ENCODE results near the gene SGSM1.

The SGSM1 gene

DNA sequence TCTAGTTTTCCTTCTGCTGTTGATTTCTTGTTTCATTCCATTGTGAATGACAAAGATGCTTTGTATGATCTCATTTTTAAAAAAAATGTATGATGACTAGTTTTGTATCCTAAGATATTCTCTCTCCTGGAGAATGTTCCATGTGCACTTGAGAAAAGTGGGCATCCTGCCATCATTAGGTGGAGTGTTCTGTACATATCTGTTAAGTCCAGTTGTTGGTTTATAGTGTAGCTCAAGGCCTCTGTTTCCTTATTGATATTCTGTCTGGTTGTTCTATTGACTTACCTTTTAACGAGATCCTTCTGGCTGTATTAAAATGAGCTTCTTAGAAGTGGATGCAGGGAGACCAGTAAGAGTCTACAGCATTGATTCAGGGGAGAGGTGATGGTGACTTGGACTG lies 35.2 kb downstream of the SGSM1 start:
- H3K4me3 ChIP-seq (ENCODE audit: low read length) = no peak overlapping the region
- TF ChIP-seq, protein P1, sequence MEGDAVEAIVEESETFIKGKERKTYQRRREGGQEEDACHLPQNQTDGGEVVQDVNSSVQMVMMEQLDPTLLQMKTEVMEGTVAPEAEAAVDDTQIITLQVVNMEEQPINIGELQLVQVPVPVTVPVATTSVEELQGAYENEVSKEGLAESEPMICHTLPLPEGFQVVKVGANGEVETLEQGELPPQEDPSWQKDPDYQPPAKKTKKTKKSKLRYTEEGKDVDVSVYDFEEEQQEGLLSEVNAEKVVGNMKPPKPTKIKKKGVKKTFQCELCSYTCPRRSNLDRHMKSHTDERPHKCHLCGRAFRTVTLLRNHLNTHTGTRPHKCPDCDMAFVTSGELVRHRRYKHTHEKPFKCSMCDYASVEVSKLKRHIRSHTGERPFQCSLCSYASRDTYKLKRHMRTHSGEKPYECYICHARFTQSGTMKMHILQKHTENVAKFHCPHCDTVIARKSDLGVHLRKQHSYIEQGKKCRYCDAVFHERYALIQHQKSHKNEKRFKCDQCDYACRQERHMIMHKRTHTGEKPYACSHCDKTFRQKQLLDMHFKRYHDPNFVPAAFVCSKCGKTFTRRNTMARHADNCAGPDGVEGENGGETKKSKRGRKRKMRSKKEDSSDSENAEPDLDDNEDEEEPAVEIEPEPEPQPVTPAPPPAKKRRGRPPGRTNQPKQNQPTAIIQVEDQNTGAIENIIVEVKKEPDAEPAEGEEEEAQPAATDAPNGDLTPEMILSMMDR (IDR thresholded peaks at IDR 0.05; ENCODE audit: insufficient read depth, low read depth, low read length, missing control alignments) = no peak
- no peak for DNase-seq (ENCODE audit: low read depth)

DNA sequence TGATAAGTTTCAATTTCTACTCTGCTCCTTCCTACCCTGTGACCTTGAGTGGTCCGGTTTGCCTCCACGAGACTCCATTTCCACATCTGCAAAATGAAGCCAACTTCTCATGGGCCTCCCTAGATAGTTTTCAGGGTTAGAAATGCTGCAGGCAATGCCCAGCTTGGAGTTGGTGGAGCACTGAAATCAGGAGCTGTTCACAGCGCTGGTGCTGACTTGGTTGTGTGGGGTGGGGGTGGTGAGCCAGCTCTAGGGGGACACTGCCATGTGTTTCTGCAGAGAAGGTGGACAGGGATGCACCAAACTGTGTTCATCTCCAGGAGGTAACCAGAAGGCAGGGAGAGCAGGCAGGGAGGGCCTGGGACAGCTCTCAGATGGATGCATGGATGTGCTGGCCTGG lies 37.0 kb downstream of the SGSM1 start:
- H3K4me3 ChIP-seq (ENCODE audit: low read length) = no peak overlapping the region
- no peak for DNase-seq (ENCODE audit: low read depth)
- TF ChIP-seq, protein P1 (IDR thresholded peaks at IDR 0.05; ENCODE audit: insufficient read depth, low read depth, low read length, missing control alignments) = no peak

DNA sequence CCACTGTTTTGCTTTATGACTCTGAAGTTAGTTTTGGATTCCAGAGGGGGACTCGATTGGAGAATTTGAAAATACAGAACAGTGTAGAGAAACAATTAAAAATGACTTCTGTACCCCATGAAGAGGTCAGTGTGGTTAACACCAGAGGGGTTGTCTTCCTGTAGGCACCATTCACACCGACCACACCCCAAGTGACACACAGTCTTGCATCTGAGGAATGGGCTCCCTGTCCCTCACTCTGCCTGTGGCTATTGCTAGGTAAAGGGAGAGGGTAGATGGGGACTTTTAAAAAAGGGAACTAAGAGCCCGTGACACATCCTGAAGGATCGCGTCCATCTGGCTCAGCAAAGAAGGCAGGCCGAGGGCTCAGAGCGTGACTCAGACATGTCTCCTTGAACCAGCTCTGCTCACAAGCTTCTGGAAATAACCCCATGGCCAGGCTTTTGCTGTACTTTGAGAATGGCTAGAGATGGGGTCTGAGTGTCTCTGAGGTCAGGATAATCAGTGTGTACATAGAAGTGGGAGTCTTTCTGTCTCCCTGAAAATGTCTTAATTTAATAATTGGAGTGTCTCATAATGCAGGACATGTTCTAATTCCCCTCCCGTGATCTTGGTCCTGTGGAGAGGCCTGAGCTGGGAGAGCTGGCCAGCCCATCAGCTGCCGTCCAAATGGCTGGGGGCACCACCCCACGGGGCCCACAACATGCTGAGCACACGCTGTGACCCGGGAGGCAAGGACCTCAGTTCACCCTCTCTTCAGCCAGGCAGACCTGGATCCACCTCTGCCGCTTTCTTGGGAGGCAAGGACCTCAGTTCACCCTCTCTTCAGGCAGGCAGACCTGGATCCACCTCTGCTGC lies 39.3 kb downstream of the SGSM1 start:
- no peak overlapping the region for H3K4me3 ChIP-seq (ENCODE audit: low read length)
- TF ChIP-seq, protein P1 (IDR thresholded peaks at IDR 0.05; ENCODE audit: insufficient read depth, low read depth, low read length, missing control alignments) = no peak
- DNase-seq (ENCODE audit: low read depth) = no peak

DNA sequence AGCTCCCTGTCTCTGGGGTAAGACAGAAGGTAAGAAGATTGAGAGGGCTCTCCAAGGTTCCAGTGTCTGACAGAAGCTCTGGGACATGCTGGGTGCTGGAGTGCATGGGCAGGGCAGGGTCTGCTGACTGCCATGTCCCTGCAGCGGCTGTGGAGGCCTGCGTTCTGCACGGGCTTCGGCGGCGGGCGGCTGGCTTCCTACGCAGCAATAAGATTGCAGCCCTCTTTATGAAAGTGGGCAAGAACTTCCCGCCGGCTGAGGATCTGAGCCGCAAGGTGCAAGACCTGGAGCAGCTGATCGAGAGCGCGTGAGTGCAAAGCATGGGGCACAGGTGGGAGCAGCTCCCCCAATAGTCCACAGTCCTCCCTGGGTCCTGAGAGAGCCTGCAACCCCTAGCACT lies 41.5 kb downstream of the SGSM1 start:
- TF ChIP-seq, protein P1 (IDR thresholded peaks at IDR 0.05; ENCODE audit: insufficient read depth, low read depth, low read length, missing control alignments) = no peak
- DNase-seq (ENCODE audit: low read depth) = no peak
- H3K4me3 ChIP-seq (ENCODE audit: low read length) = no peak overlapping the region

DNA sequence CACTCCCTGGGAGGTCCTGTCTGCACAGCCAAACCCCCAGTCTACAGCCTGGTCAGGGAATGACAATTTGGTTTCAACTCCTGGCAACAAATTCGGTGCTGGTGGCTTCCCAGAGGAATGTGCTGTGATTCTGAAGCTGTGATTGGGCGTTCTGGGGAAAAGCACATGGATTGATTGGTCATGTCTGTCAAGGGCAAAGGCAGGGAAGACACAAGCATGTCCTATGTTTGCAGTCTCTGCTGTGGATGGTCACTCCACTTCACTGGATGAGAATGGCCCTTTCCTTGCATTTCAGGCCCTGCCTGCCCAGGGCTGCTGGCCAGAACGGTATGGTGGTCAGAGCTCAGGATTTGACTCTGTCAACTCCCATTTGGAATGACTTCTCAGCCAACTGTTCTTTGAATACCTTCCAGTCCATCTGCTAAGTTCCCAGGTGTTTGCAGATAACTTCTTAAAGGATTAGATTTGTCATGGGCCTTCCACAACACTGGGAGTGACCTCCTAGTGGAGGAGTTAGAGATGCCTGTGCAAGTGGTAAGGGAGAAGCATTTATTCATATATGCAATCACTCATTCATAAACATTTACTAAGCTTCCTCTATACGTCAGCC lies 42.7 kb downstream of the SGSM1 start:
- DNase-seq (ENCODE audit: low read depth) = no peak
- TF ChIP-seq, protein P1 (IDR thresholded peaks at IDR 0.05; ENCODE audit: insufficient read depth, low read depth, low read length, missing control alignments) = no peak
- H3K4me3 ChIP-seq (ENCODE audit: low read length) = no peak overlapping the region

DNA sequence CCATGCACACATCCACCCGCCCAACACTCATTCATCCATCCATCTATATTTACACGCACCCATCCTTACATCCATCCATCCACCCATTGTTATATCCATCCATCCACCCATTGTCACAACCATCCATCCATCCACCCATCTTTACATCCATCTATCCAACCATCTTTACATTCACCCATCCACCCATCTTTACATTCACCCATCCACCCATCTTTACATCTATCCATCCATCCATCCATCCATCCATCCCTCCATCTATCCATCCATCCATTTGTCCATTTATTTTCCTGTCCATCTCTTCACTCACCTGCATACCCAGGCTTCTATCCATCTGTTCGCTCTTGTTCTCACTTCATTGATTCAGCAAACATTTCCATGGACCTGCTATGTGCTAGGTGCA lies 49.8 kb downstream of the SGSM1 start:
- TF ChIP-seq, protein P1 (IDR thresholded peaks at IDR 0.05; ENCODE audit: insufficient read depth, low read depth, low read length, missing control alignments) = no peak

More for the DNA sequence above, 49.8 kb downstream of the SGSM1 start:
- no peak for DNase-seq (ENCODE audit: low read depth)
- no peak overlapping the region for H3K4me3 ChIP-seq (ENCODE audit: low read length)
